Left ventricle myocardium superior (tissue), 1 donor: Measurements from ENCODE around the gene PAK1. TPM values are rescaled to one million over a fixed set of nuclear protein-coding genes. Genes with fewer than 3 reads are reported as not detected.
"Not testable (repeated sequence)": the region's sequence is repeated elsewhere in the genome, so short reads cannot be mapped to it uniquely, and the experiment has no call there.

Experiments
- ATAC-seq: fragments of 200-7000 bp; cut with Tn5 transposase; one replicate; pipeline ENCODE4 v1.9.1; 2020; ENCODE audit warnings: mild to moderate bottlenecking, moderate library complexity
- DNase-seq: peaks from one replicate; pipeline ENCODE4 v3.0.0-alpha.2; 2020
- intact Hi-C: fragments of 100-400 bp; cut with micrococcal nuclease; formaldehyde crosslinking; loops from one replicate; pipeline ENCODE4 v1.11.0; 2022
- total RNA-seq: library from RNA; stranded (reverse); fragmentation: NEBNext Ultra II Directional; extraction: Animal tissue kit (Norgen Biotek cat#: 25700); gene quantifications from one replicate; pipeline ENCODE4 v1.2.1, GENCODE V29; 2021
- donor health status: DM: no; HTN: yes; CAD: no; lungs with severe emphysema.

Gene PAK1
- total RNA-seq, 1 donor from 2014 or later, result 7.6 TPM

GRCh38 chr11:77385255-77385771 lies 88.6 kb downstream of the PAK1 start:
- DNase-seq, ATAC-seq, intact Hi-C loops: not testable (repeated sequence)

- DNase-seq (no peak), ATAC-seq (no peak)
- intact Hi-C loops, result no loop called here
These were observed 89.3 kb downstream of the PAK1 start for GRCh38 chr11:77384571-77384970.

GRCh38 chr11:77383349-77383748 lies 90.5 kb downstream of the PAK1 start:
- ATAC-seq, intact Hi-C loops: not testable (repeated sequence)

GRCh38 chr11:77381729-77382665 lies 91.9 kb downstream of the PAK1 start:
- ATAC-seq, result peak; percentile 50
- intact Hi-C loops, result no loop called here

More at GRCh38 chr11:77383349-77383748, 90.5 kb downstream of the PAK1 start:
- not testable (repeated sequence) for DNase-seq

GRCh38 chr11:77379934-77380333 lies 94.0 kb downstream of the PAK1 start:
- intact Hi-C loops, result no loop called here
- no peak for DNase-seq
- no peak for ATAC-seq

More at GRCh38 chr11:77381729-77382665, 91.9 kb downstream of the PAK1 start:
- DNase-seq, result no peak

GRCh38 chr11:77379253-77379652 lies 94.6 kb downstream of the PAK1 start:
- ATAC-seq, result no peak
- DNase-seq, result no peak
- intact Hi-C loops, result no loop called here

GRCh38 chr11:77377734-77378133 lies 96.2 kb downstream of the PAK1 start:
- DNase-seq, result no peak
- intact Hi-C loops, result no loop called here
- no peak for ATAC-seq

- ATAC-seq, result no peak
- DNase-seq, result no peak
These were observed 98.8 kb downstream of the PAK1 start for GRCh38 chr11:77375107-77375506.

GRCh38 chr11:77374611-77375031 lies 99.3 kb downstream of the PAK1 start:
- no peak for ATAC-seq

More at GRCh38 chr11:77375107-77375506, 98.8 kb downstream of the PAK1 start:
- intact Hi-C loops, result no loop called here

GRCh38 chr11:77374108-77374507 lies 99.8 kb downstream of the PAK1 start:
- intact Hi-C loops, result no loop called here
- ATAC-seq (no peak), DNase-seq (no peak)

More at GRCh38 chr11:77374611-77375031, 99.3 kb downstream of the PAK1 start:
- DNase-seq, result no peak
- intact Hi-C loops, result no loop called here

GRCh38 chr11:77372726-77373125 lies 101.2 kb downstream of the PAK1 start:
- DNase-seq (no peak), ATAC-seq (no peak)
- intact Hi-C loops, result no loop called here

GRCh38 chr11:77371646-77372045 lies 102.2 kb downstream of the PAK1 start:
- ATAC-seq, result no peak
- no peak for DNase-seq
- intact Hi-C loops, result no loop called here

- intact Hi-C loops, result no loop called here
- no peak for DNase-seq
- ATAC-seq, result no peak
These were observed 103.7 kb downstream of the PAK1 start for GRCh38 chr11:77370217-77370616.

GRCh38 chr11:77361184-77361583 lies 112.7 kb downstream of the PAK1 start:
- DNase-seq (no peak), ATAC-seq (no peak)
- intact Hi-C loops, result no loop called here

- DNase-seq (no peak), ATAC-seq (no peak)
- intact Hi-C loops, result no loop called here
These were observed 114.4 kb downstream of the PAK1 start for GRCh38 chr11:77359481-77359880.

GRCh38 chr11:77353131-77353530 lies 120.8 kb downstream of the PAK1 start:
- ATAC-seq (peak; percentile 13), DNase-seq (no peak)
- intact Hi-C loops, result no loop called here

GRCh38 chr11:77351281-77351886 lies 122.5 kb downstream of the PAK1 start:
- DNase-seq, result no peak
- intact Hi-C loops, result no loop called here

GRCh38 chr11:77347948-77348347 lies 125.9 kb downstream of the PAK1 start:
- ATAC-seq (no peak), DNase-seq (no peak)
- intact Hi-C loops, result no loop called here

More at GRCh38 chr11:77351281-77351886, 122.5 kb downstream of the PAK1 start:
- ATAC-seq, result no peak

- ATAC-seq (no peak), DNase-seq (no peak)
- intact Hi-C loops, result no loop called here
These were observed 126.8 kb downstream of the PAK1 start for GRCh38 chr11:77346906-77347603.
